Skeletal muscle tissue (tissue), 4 donors: ENCODE data around the gene SLN. TPM values are rescaled to one million over a fixed set of nuclear protein-coding genes. Genes with fewer than 3 reads are reported as not detected.

ENCODE experiments used
- H3K27ac ChIP-seq: one replicate; pipeline ENCODE4 v1.7.0; 2013; ENCODE audit warnings: mild to moderate bottlenecking, low read depth, low read length, inconsistent platforms
- H3K27me3 ChIP-seq, 3 donors: one replicate each; pipeline ENCODE4 v1.7.0; 2013; ENCODE audit warnings: low read length in 3 of 3; ENCODE audit not compliant: control insufficient read depth in 3 of 3, insufficient read depth in 3 of 3
- H3K36me3 ChIP-seq, 3 donors: one replicate each; pipeline ENCODE4 v1.7.0; 2013; ENCODE audit warnings: low read length in 3 of 3; ENCODE audit not compliant: control insufficient read depth in 3 of 3, insufficient read depth in 3 of 3
- H3K4me1 ChIP-seq, 3 donors: one replicate each; pipeline ENCODE4 v1.7.0; 2013; ENCODE audit warnings: low read length in 3 of 3, mild to moderate bottlenecking in 3 of 3; ENCODE audit not compliant: control insufficient read depth in 3 of 3, insufficient read depth in 3 of 3
- H3K4me3 ChIP-seq, 3 donors: one replicate each; pipeline ENCODE4 v1.7.0; 2013; ENCODE audit warnings: low read length in 3 of 3
- H3K9ac ChIP-seq, 3 donors: one replicate each; pipeline ENCODE4 v1.7.0; 2013; ENCODE audit warnings: low read length in 3 of 3, mild to moderate bottlenecking in 3 of 3, moderate library complexity in 2 of 3, low read depth in 1 of 3
- H3K9me3 ChIP-seq, 3 donors: one replicate each; pipeline ENCODE4 v1.7.0; 2013; ENCODE audit warnings: low read length in 3 of 3; ENCODE audit not compliant: control insufficient read depth in 3 of 3
- total RNA-seq: library from RNA; depleted of rRNA; stranded (reverse); fragments of >200 nt; gene quantifications from one replicate; pipeline ENCODE4 v1.2.3, GENCODE V29; 2014
- donor health status: Osteomylitis.

SLN gene
- total RNA-seq, 1 donor from 2014 or later = 2,012 TPM

GRCh38 chr11:107744736-107745135 is 32.9 kb upstream of the SLN start:
- Histone ChIP-seq H3K9me3 (no peaks in the 10 kb centered on the region), H3K4me1 (peaks cover 11 to 33% (median 13%) of the 10 kb centered on the region in 3 donors), H3K27ac (peak overlapping the region; percentile 70), H3K4me3 (peak overlapping the region in 1 of 3 donors; percentile 14), H3K9ac (no peak overlapping the region), H3K27me3 (no peaks in the 10 kb centered on the region), H3K36me3 (no peaks in the 10 kb centered on the region)

- peak overlapping the region in 1 of 3 donors; percentile 18 for H3K4me3 ChIP-seq
- H3K27me3 ChIP-seq = no peaks in the 10 kb centered on the region
- peak overlapping the region; percentile 70 for H3K27ac ChIP-seq
- no peaks in the 10 kb centered on the region for H3K9me3 ChIP-seq
- H3K36me3 ChIP-seq = no peaks in the 10 kb centered on the region
- peak overlapping the region in 1 of 3 donors; percentile 58 for H3K9ac ChIP-seq
- H3K4me1 ChIP-seq = peaks cover 11 to 33% (median 13%) of the 10 kb centered on the region in 3 donors
Observed at GRCh38 chr11:107743191-107743590, 31.3 kb upstream of the SLN start.

- Histone ChIP-seq H3K9me3 (no peaks in the 10 kb centered on the region), H3K27ac (no peak overlapping the region), H3K27me3 (no peaks in the 10 kb centered on the region), H3K4me1 (peaks cover 11 to 33% (median 13%) of the 10 kb centered on the region in 3 donors), H3K4me3 (no peak overlapping the region), H3K36me3 (no peaks in the 10 kb centered on the region), H3K9ac (peak overlapping the region in 1 of 3 donors; percentile 10)
Observed at GRCh38 chr11:107741044-107741823, 29.4 kb upstream of the SLN start.

GRCh38 chr11:107740271-107740670 is 28.4 kb upstream of the SLN start:
- no peaks in the 10 kb centered on the region for H3K36me3 ChIP-seq
- H3K9me3 ChIP-seq = no peaks in the 10 kb centered on the region
- H3K9ac ChIP-seq = no peak overlapping the region
- H3K4me3 ChIP-seq = no peak overlapping the region
- H3K27me3 ChIP-seq = no peaks in the 10 kb centered on the region
- H3K27ac ChIP-seq = no peak overlapping the region
- peaks cover 11 to 33% (median 13%) of the 10 kb centered on the region in 3 donors for H3K4me1 ChIP-seq

- Histone ChIP-seq H3K27ac (no peak overlapping the region), H3K4me3 (no peak overlapping the region), H3K36me3 (no peaks in the 10 kb centered on the region), H3K9ac (no peak overlapping the region), H3K27me3 (no peaks in the 10 kb centered on the region), H3K4me1 (peaks cover 0 to 5% (median 0%) of the 10 kb centered on the region in 3 donors), H3K9me3 (no peaks in the 10 kb centered on the region)
Observed at GRCh38 chr11:107736546-107736945, 24.7 kb upstream of the SLN start.

- no peaks in the 10 kb centered on the region for H3K36me3 ChIP-seq
- no peak overlapping the region for H3K9ac ChIP-seq
- no peak overlapping the region for H3K27ac ChIP-seq
- H3K4me3 ChIP-seq = no peak overlapping the region
- H3K27me3 ChIP-seq = no peaks in the 10 kb centered on the region
- no peaks in the 10 kb centered on the region for H3K9me3 ChIP-seq
- H3K4me1 ChIP-seq = no peaks in the 10 kb centered on the region
Observed at GRCh38 chr11:107733518-107733917, 21.7 kb upstream of the SLN start.

- H3K9ac ChIP-seq = no peak overlapping the region
- H3K27ac ChIP-seq = no peak overlapping the region
- no peak overlapping the region for H3K4me3 ChIP-seq
- no peaks in the 10 kb centered on the region for H3K27me3 ChIP-seq
- H3K36me3 ChIP-seq = no peaks in the 10 kb centered on the region
- no peaks in the 10 kb centered on the region for H3K4me1 ChIP-seq
- no peaks in the 10 kb centered on the region for H3K9me3 ChIP-seq
Observed at GRCh38 chr11:107732689-107733051, 20.8 kb upstream of the SLN start.

GRCh38 chr11:107731941-107732688 is 20.3 kb upstream of the SLN start:
- Histone ChIP-seq H3K9me3 (no peaks in the 10 kb centered on the region), H3K4me1 (no peaks in the 10 kb centered on the region), H3K36me3 (no peaks in the 10 kb centered on the region), H3K27me3 (no peaks in the 10 kb centered on the region), H3K27ac (no peak overlapping the region), H3K4me3 (no peak overlapping the region), H3K9ac (no peak overlapping the region)

GRCh38 chr11:107722662-107723061 is 10.8 kb upstream of the SLN start:
- H3K4me1 ChIP-seq = peaks cover 22 to 30% (median 27%) of the 10 kb centered on the region in 3 donors
- H3K27ac ChIP-seq = peak overlapping the region; percentile 99
- no peaks in the 10 kb centered on the region for H3K9me3 ChIP-seq
- H3K9ac ChIP-seq = no peak overlapping the region
- no peaks in the 10 kb centered on the region for H3K27me3 ChIP-seq
- no peaks in the 10 kb centered on the region for H3K36me3 ChIP-seq
- peak overlapping the region in 1 of 3 donors; percentile 9 for H3K4me3 ChIP-seq

- Histone ChIP-seq H3K27me3 (no peaks in the 10 kb centered on the region), H3K9ac (no peak overlapping the region), H3K9me3 (no peaks in the 10 kb centered on the region), H3K4me1 (peaks cover 22 to 32% (median 30%) of the 10 kb centered on the region in 3 donors), H3K4me3 (no peak overlapping the region), H3K36me3 (no peaks in the 10 kb centered on the region), H3K27ac (peak overlapping the region; percentile 99)
Observed at GRCh38 chr11:107721207-107721606, 9.4 kb upstream of the SLN start.
